ENCODE measurements around the gene TNFRSF6B.
"Not testable (repeated sequence)": the region's sequence is repeated elsewhere in the genome, so short reads cannot be mapped to it uniquely, and the experiment has no call there.

TNFRSF6B gene

GRCh38 chr20:63706027-63706695, 9.7 kb downstream of the TNFRSF6B start:
- no peak for DNase-seq (ENCODE audit: low read depth in 2 of 2, low spot score in 1 of 2)

DNA sequence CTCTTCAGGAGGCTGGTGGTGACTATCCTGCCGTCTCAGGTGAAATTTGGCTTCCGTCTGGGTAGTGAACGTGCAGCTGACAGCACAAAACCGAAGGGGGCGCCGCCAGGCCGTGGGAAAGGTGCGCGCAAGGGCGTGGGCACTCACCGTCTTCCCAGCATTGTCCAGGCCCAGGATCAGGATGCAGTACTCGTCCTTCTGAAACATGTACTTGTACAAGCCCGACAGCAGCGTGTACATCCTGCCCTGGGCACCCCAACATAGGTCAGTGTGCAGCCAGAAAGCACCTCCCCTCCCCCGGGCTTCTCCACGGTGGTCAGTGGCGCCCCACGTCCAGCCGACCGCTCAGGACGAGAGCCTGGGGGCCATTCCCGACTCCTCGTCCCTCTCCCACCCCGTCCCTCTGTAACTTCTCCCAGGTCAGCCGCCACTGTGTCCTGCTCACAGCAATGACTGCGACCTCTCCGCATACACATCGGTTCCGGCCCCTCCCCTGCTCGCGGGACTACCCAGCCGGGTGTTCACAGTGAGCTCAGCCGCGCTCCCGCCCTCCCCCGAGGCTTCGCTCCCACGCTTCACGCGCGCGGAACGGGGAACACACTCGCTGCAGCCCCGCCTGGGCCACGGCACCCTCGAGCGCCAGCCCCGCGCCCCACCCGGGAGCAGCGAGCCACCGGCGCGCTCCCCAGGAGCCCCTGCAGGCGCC, 10.6 kb downstream of the TNFRSF6B start:
- peak in 1 of 2 donors; percentile 42 for DNase-seq (ENCODE audit: low read depth in 2 of 2, low spot score in 1 of 2)

DNA sequence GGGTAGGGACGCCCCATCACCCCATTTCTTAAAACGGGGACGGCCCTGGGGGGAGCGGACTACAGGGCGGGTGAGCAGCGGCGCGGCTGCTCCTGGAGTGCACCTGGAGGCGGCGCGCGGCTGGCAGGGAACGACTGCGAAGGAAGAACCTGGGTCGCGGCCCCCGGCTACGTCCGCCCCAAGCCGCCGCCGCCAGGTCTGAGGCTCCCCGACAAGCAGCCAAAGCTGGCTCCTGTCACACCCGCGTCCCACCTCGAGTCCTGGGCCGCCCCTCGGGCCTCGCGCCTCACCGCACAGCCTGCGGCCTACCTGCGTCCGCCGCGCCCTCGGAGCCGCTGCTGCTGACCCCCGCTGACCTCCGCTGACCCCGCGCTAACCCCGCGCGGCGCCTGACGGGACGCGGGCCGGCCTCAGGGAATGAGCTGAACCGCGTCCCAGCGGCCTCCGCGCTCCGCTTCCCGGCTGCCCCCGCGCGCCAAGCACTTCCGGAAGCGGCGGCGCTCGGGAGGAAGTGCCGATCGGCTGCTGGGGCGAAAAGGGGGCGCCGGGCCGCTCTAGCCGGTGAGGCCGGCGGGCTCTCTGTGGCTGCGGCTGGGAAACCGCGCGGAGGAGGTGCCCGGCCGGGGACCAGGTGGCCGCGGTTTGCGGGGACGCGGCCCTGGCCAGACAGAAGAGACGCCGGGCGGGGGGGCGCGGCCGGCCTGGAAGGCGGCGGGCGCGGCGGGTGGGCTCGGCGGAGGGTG, 11.3 kb downstream of the TNFRSF6B start, which contains the start of the genes ARFRP1 and ZGPAT:
Gene ARFRP1, minus strand, starts transcription at position 419 of the 743 bp plus-strand sequence. CDS start 885 bp downstream, outside the sequence.
Gene ZGPAT, plus strand, starts transcription at position 482 of the 743 bp plus-strand sequence. CDS start 542 bp downstream, outside the sequence.
- peak; percentile 64 to 76 for DNase-seq (ENCODE audit: low read depth in 2 of 2, low spot score in 1 of 2)

DNA sequence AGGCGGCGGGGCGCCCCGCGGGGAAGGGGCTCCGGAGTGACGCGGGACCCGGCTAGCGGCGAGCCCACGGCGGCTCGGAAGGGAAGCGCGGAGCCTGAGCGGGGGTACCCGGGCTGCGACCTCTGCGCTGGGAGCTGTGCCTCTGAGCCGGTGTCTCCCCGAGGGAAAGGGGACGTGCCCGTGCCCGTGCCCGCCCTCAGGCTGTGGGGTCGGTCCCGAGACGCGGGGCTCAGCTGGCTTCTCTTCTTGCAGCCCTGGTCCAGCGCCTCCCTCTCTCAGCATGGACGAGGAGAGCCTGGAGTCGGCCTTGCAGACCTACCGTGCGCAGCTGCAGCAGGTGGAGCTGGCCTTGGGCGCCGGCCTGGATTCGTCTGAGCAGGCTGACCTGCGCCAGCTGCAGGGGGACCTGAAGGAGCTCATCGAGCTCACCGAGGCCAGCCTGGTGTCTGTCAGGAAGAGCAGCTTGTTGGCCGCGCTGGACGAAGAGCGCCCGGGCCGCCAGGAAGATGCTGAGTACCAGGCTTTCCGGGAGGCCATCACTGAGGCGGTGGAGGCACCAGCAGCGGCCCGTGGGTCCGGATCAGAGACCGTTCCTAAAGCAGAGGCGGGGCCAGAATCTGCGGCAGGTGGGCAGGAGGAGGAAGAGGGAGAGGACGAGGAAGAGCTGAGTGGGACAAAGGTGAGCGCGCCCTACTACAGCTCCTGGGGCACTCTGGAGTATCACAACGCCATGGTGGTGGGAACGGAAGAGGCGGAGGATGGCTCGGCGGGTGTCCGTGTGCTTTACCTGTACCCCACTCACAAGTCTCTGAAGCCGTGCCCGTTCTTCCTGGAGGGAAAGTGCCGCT, 12.1 kb downstream of the TNFRSF6B start:
- DNase-seq (ENCODE audit: low read depth in 2 of 2, low spot score in 1 of 2): no peak

DNA sequence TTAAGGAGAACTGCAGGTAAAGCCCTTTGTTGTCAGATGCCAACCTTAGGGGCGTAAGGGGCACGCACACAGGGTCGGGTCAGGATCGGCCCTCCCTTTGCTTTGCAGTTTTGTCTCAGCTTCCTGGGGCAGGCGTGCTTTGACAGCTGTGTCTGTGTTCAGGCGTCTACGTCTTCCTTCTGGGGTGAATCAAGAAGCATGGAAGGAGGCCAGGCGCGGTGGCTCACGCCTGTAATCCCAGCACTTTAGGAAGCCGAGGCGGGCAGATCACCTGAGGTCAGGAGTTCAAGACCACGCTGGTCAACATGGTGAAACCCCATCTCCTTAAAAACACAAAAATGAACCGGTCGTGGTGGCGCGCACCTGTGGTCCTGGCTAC, 12.7 kb downstream of the TNFRSF6B start:
- DNase-seq (ENCODE audit: low read depth in 2 of 2, low spot score in 1 of 2): no peak

- no peak for DNase-seq (ENCODE audit: low read depth in 2 of 2, low spot score in 1 of 2)
These were observed 14.7 kb downstream of the TNFRSF6B start for GRCh38 chr20:63711085-63711645.

GRCh38 chr20:63712191-63712590, 15.7 kb downstream of the TNFRSF6B start:
- DNase-seq (ENCODE audit: low read depth in 2 of 2, low spot score in 1 of 2): no peak

GRCh38 chr20:63714858-63715257, 18.4 kb downstream of the TNFRSF6B start:
- no peak for DNase-seq (ENCODE audit: low read depth in 2 of 2, low spot score in 1 of 2)

DNA sequence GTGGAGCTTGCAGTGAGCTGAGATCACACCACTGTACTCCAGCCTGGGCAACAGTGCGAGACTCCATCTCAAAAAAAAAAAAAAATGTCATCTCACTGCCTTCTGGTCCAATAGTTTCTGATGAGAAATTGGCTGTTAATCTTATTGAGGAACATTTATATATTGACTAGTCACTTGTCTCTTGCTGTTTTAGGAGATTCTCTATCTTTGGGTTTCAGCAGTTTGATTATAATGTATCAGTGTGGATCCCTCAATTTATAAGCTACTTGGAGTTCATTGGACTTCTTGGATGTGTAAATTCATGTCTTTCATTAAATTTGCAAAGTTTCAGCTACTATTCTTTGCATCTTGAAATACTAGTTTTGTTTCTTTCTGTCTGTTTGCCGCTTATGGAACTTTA, 22.5 kb downstream of the TNFRSF6B start:
- no peak for DNase-seq (ENCODE audit: low read depth in 2 of 2, low spot score in 1 of 2)

GRCh38 chr20:63722967-63723622, 26.6 kb downstream of the TNFRSF6B start:
- not testable (repeated sequence) for DNase-seq (ENCODE audit: low read depth in 2 of 2, low spot score in 1 of 2)

DNA sequence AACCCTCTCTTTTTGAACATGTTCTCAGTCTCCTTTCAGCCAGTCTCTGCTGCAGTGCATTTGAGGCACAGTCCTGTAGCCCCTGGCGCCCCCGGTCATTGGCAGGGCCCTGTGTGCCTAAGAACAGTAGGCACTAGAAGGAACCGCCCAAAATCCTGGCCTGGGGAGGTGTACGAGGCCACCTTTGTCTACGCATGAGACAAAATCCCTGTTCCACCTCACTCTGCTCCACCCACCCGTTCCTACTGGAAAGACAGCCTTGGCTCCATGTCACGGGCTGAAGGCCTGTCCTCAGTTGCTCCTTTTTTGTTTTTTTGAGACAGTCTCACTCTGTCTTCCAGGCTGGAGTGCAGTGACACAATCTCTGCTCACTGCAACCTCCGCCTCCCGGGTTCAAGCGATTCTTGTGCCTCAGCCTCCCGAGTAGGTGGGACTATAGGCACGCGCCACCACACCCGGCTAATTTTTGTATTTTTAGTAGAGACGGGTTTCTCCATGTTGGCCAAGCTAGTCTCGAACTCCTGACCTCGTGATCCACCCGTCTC, 33.8 kb downstream of the TNFRSF6B start:
- not testable (repeated sequence) for DNase-seq (ENCODE audit: low read depth in 2 of 2, low spot score in 1 of 2)

- no peak for DNase-seq (ENCODE audit: low read depth in 2 of 2, low spot score in 1 of 2)
These were observed 35.0 kb downstream of the TNFRSF6B start for GRCh38 chr20:63731410-63731809.

DNA sequence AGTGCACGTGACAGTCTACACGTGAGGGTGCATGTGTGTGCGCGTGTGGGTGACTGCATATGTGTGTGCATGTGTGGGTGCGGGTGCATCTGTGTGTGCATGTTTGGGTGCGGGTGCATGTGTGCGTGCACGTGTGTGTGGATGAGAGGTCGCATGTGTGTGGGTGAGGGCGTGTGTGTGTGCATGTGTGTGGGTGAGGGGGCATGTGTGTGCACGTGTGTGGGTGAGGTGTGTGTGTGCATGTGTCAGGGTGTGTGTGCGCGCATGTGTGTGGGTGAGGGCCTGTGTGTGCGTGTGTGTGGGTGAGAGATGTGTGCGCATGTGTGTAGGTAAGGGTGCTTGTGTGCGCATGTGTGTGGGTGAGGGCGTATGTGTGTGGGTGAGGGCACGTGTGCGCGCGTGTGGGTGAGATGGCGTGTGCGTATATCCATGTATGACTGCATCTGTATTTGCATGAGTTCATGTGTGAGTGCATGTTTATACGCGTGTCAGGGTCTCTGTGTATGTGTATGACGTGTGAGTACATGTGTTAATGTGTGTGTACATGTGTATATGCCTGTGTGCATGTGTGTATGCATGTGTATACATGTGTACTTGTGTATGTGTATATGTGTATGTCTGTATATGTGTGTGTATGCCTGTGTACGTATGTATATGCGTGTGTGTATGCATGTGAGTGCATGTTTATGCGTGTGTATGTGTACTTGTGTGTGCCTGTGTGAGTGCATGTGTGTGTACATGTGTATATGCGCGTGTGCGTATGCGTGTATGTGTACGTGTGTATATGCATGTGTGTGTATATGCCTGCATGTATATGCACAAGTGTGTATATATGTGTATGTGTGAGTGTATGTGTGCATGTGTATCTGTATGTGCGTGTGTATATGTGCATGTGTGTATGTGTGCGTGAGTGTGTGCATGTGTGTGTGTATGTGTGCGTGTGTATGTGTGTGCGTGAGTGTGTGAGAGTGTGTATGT, 36.0 kb downstream of the TNFRSF6B start:
- DNase-seq (ENCODE audit: low read depth in 2 of 2, low spot score in 1 of 2): no peak

GRCh38 chr20:63733117-63733516, 36.7 kb downstream of the TNFRSF6B start:
- DNase-seq (ENCODE audit: low read depth in 2 of 2, low spot score in 1 of 2): no peak

- DNase-seq (ENCODE audit: low read depth in 2 of 2, low spot score in 1 of 2): no peak
These were observed 37.2 kb downstream of the TNFRSF6B start for GRCh38 chr20:63733579-63734081.

GRCh38 chr20:63734111-63734945, 37.9 kb downstream of the TNFRSF6B start:
- no peak for DNase-seq (ENCODE audit: low read depth in 2 of 2, low spot score in 1 of 2)

Measured in stimulated activated CD8-positive, alpha-beta memory T cell treated with anti-CD3 and anti-CD28 coated beads, Interleukin-4, amount 100 ng/mL, for 4 hours (primary cell).